T-helper 17 cell (primary cell): ENCODE data around the gene FASLG. TPM values are rescaled to one million over a fixed set of nuclear protein-coding genes. Genes with fewer than 3 reads are reported as not detected.
"Not testable (repeated sequence)": the region's sequence is repeated elsewhere in the genome, so short reads cannot be mapped to it uniquely, and the experiment has no call there.

Experiments used
- ATAC-seq: fragments of 150-1000 bp; cut with Tn5 transposase; 2 replicates; pipeline ENCODE4 v1.10.0; 2021; ENCODE audit warnings: mild to moderate bottlenecking, moderate library complexity
- DNase-seq, 3 donors: peaks; one replicate each; pipeline versions ENCODE4 v3.0.0 to v3.0.0-alpha.2; 2020 to 2021
- H3K9me3 ChIP-seq: one replicate; pipeline ENCODE4 v1.7.0; 2013; ENCODE audit warnings: low read length, mild to moderate bottlenecking; ENCODE audit not compliant: control insufficient read depth, poor library complexity, severe bottlenecking
- H3K27ac Mint-ChIP-seq: one replicate; pipeline ENCODE4 v1.8.0; 2022; ENCODE audit warnings: mild to moderate bottlenecking, moderate library complexity, mixed read lengths
- H3K27me3 Mint-ChIP-seq: one replicate; pipeline ENCODE4 v1.8.0; 2022; ENCODE audit warnings: mixed read lengths
- H3K36me3 Mint-ChIP-seq: one replicate; pipeline ENCODE4 v1.8.0; 2022; ENCODE audit warnings: low read depth, mixed read lengths
- H3K4me1 Mint-ChIP-seq: one replicate; pipeline ENCODE4 v1.8.0; 2022; ENCODE audit warnings: mild to moderate bottlenecking, mixed read lengths
- H3K4me3 Mint-ChIP-seq: one replicate; pipeline ENCODE4 v1.8.0; 2022; ENCODE audit warnings: mild to moderate bottlenecking, moderate library complexity, mixed read lengths
- total RNA-seq, 4 donors: library from RNA in 2 of 4; stranded (reverse) in 2 of 4; gene quantifications; one replicate each; pipeline ENCODE4 v1.2.3 and lab custom pipeline; 2022 to 2026

Gene FASLG, protein sequence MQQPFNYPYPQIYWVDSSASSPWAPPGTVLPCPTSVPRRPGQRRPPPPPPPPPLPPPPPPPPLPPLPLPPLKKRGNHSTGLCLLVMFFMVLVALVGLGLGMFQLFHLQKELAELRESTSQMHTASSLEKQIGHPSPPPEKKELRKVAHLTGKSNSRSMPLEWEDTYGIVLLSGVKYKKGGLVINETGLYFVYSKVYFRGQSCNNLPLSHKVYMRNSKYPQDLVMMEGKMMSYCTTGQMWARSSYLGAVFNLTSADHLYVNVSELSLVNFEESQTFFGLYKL
- total RNA-seq: under 1 TPM in 1 of 2 donors, not detected in 1; 0.47 TPM
- total RNA-seq (lab: John Stamatoyannopoulos, UW): 2.5 to 8.3 reads per million in 2 donors

DNA sequence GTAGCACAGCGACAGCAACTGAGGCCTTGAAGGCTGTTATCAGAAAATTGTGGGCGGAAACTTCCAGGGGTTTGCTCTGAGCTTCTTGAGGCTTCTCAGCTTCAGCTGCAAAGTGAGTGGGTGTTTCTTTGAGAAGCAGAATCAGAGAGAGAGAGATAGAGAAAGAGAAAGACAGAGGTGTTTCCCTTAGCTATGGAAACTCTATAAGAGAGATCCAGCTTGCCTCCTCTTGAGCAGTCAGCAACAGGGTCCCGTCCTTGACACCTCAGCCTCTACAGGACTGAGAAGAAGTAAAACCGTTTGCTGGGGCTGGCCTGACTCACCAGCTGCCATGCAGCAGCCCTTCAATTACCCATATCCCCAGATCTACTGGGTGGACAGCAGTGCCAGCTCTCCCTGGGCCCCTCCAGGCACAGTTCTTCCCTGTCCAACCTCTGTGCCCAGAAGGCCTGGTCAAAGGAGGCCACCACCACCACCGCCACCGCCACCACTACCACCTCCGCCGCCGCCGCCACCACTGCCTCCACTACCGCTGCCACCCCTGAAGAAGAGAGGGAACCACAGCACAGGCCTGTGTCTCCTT lies at the start of gene FASLG:
Gene FASLG, plus strand, starts transcription at position 233 of the 583 bp plus-strand sequence. Its CDS starts 99 bp downstream, at position 332.
- ATAC-seq (peak; percentile 27), DNase-seq (no peak)
- Mint-ChIP-seq H3K27ac (peak within 1 kb of the TSS; percentile 66), H3K4me3 (peak within 1 kb of the TSS; percentile 86), H3K36me3 (no peaks in the 10 kb centered on the region), H3K4me1 (peaks cover 48% of the 10 kb centered on the region), H3K27me3 (no peaks in the 10 kb centered on the region)
- H3K9me3 ChIP-seq: no peaks in the 10 kb centered on the region

DNA sequence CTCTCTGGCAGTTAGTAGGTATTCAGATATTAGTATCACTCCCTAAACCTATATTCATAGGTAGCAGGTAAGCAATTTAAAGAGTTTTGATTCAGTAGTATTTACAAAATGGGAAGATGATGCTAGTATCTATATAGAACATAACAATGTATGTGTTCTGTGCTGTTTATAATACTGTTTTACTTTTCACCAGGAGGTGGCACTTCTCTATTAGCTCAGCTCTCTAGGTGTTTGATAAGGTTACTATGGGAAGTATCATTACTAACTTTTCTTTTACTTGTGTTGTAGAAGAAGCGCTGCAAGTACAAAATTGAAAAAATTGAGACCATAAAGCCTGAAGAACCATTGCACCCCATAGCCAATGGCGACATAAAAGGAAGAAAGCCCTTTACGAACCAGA lies 49.4 kb upstream of the FASLG start:
- DNase-seq (no peak), ATAC-seq (peak; percentile 76)
- Mint-ChIP-seq H3K4me3 (no peak overlapping the region), H3K4me1 (peaks cover 12% of the 10 kb centered on the region), H3K27ac (peak overlapping the region; percentile 49), H3K27me3 (no peaks in the 10 kb centered on the region), H3K36me3 (peaks cover 8% of the 10 kb centered on the region)
- H3K9me3 ChIP-seq: no peaks in the 10 kb centered on the region

DNA sequence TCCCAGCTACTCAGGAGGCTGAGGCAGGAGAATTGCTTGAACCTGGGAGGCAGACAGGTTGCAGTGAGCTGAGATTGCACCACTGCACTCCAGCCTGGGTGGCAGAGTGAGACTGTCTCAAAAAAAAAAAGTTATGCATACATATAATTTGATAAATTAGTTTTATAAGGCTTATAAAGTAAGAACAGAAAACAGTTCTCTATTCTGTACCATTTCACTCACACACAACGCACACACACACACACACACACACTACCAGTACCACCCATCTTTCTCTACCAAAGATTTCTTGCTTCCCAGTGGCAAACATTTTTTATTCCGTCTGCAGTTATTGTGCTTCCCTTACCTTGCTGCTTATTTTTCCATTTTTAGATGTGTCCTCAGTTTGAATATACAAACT lies 46.4 kb upstream of the FASLG start:
- peaks cover 6% of the 10 kb centered on the region for H3K36me3 Mint-ChIP-seq
- no peak overlapping the region for H3K27ac Mint-ChIP-seq
- peak overlapping the region; percentile 16 for H3K4me3 Mint-ChIP-seq
- ATAC-seq (no peak), DNase-seq (no peak)
- peaks cover 9% of the 10 kb centered on the region for H3K4me1 Mint-ChIP-seq
- no peaks in the 10 kb centered on the region for H3K27me3 Mint-ChIP-seq
- H3K9me3 ChIP-seq: no peaks in the 10 kb centered on the region

DNA sequence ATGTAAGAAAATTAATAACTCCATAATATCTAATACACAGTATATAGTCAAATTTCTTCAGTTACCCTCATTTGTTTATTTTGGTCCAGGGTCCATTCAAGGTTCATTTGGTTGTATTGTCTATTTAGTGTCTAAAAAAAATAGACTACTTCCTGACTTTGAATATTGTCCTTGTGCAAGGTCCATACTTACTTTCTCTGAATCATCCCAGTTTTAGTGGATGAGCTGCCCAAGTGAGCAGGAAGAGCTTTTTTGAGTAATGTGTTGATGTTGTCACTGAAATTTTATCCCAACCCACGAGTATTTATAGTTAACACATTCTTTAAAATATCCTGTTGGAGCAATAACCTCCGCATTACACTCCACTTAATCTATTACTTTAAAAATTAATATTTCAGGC lies 45.6 kb upstream of the FASLG start:
- ATAC-seq (no peak), DNase-seq (no peak)
- H3K27me3 Mint-ChIP-seq: no peaks in the 10 kb centered on the region
- peaks cover 6% of the 10 kb centered on the region for H3K36me3 Mint-ChIP-seq
- H3K4me3 Mint-ChIP-seq: no peak overlapping the region
- no peaks in the 10 kb centered on the region for H3K9me3 ChIP-seq
- peaks cover 9% of the 10 kb centered on the region for H3K4me1 Mint-ChIP-seq
- H3K27ac Mint-ChIP-seq: no peak overlapping the region

DNA sequence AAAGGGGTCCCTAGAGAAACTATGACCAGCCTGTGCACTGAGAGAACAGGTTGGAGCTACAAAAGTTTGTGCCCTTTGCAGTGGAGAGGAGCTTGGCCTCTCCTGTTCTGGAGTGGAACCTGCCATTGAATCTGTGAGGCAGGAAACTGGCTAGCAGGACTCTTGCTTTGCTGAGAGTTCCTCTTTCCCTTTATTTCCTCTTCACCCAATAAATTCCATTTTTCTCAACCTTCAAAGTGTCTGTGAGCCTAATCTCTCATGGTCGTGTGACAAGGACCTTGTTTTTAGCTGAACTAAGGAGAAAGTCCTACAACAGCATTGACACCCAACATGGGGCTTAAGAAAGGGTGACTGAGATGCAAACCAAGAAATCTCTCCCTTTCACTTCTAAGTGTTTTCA lies 42.7 kb upstream of the FASLG start:
- Mint-ChIP-seq H3K4me3 (no peak overlapping the region), H3K27me3 (no peaks in the 10 kb centered on the region), H3K27ac (no peak overlapping the region), H3K4me1 (peaks cover 3% of the 10 kb centered on the region), H3K36me3 (peaks cover 3% of the 10 kb centered on the region)
- DNase-seq (no peak), ATAC-seq (no peak)
- H3K9me3 ChIP-seq: no peaks in the 10 kb centered on the region

DNA sequence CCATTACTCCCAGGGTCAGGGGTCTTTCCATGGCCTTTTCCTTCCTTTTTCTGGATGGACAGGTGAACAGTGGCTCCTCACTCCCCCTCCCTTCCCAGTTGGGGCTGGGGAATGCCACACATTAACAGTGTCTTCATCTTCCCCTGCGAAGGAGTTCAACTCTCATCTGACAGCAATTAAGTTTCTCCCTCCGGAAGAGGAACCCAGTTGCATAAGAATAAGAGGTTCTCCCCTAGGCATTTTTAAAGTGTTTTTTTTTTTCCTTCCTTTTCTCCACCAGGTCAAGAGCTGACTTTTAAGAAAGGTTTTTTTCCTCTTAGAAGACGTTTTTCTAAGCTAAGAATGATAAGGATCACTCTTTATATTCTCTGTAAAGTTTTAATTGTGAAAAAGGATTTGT lies 42.3 kb upstream of the FASLG start:
- H3K4me3 Mint-ChIP-seq: no peak overlapping the region
- no peak for ATAC-seq
- H3K27ac Mint-ChIP-seq: no peak overlapping the region
- no peaks in the 10 kb centered on the region for H3K27me3 Mint-ChIP-seq
- H3K36me3 Mint-ChIP-seq: peaks cover 3% of the 10 kb centered on the region
- H3K9me3 ChIP-seq: no peaks in the 10 kb centered on the region
- peaks cover 3% of the 10 kb centered on the region for H3K4me1 Mint-ChIP-seq
- no peak for DNase-seq

DNA sequence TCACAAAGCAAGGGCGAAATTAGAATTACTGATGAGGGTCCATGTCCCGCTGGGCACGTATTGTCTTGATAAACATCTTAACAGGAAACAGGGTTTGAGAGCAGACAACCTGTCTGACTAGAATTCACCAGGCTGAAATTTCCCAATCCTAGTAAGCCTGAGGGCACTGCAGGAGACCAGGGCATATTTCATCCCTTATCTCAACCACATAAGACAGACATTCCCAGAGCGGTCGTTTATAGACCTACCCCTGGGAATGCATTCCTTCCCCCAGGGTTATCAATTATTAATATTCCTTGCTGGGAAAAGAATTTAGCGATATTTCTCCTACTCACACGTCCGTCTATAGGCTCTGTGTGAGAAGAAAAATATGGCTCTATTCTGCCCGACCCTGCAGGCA lies 38.3 kb upstream of the FASLG start:
- not testable (repeated sequence) for H3K9me3 ChIP-seq, H3K27me3 Mint-ChIP-seq, H3K4me1 Mint-ChIP-seq, DNase-seq, H3K27ac Mint-ChIP-seq, H3K4me3 Mint-ChIP-seq, ATAC-seq, H3K36me3 Mint-ChIP-seq

DNA sequence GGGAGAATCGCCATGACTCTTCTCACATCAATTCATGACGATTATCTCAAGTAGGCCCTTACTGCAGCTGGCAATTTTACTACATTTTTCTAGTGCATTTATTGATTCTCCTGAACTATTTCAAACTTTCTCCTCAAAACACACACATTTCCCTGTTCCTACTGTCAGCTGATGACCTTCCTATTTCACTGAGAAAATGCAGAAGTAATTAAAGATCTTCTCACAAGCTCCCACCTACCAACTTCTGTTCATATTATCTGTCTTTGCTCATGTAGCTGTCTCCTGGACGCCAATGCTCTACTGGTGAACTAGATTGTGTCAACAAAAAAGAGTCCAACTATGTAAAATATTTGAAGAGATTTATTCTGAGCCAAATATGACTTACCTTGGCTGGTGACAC lies 36.4 kb upstream of the FASLG start:
- H3K9me3 ChIP-seq: no peaks in the 10 kb centered on the region
- Mint-ChIP-seq H3K4me1 (peaks cover 5% of the 10 kb centered on the region), H3K36me3 (peaks cover 2% of the 10 kb centered on the region)

DNA sequence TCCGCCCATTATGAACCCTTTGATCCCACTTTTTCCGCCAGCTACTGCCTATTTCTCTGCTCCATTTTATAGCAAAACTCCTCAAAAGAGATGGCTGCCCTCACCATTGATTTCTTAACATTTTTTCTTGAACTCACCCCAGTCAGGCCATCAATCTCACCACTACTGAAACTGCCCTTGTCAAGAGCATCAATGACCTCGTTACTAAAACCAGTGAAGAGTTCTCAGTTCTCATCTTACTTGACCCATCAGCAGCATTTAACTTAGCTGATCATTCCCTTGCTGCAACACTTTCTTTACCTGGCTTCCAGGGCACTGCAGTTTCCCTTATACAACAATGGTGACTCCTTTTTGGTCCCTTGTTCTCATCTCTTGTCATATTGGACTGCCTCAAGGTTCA lies 35.2 kb upstream of the FASLG start:
- Mint-ChIP-seq H3K4me1 (peaks cover 12% of the 10 kb centered on the region), H3K4me3 (no peak overlapping the region), H3K27me3 (no peaks in the 10 kb centered on the region), H3K27ac (no peak overlapping the region), H3K36me3 (peaks cover 2% of the 10 kb centered on the region)
- no peaks in the 10 kb centered on the region for H3K9me3 ChIP-seq
- DNase-seq (no peak), ATAC-seq (no peak)

More for the DNA sequence above, 36.4 kb upstream of the FASLG start:
- no peaks in the 10 kb centered on the region for H3K27me3 Mint-ChIP-seq
- no peak overlapping the region for H3K4me3 Mint-ChIP-seq
- no peak for DNase-seq
- ATAC-seq: no peak
- H3K27ac Mint-ChIP-seq: no peak overlapping the region

DNA sequence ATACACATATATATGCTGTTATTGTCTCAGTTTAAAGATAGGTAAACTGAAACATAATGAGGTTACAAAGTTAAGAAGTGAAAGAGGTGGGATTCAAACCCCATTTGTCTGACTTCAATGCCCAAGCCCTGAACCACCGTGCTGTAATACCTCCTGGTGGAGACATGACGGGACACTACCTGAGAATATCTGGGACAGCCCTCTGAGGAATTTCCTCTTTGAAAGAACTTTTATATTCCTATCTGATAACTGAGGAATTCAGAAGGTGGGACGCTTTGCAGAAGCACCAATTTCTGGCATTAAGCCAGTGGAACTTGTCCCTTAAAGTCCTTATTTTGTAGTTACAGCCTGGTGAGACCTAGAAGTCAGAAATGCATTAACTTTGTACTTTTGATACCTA lies 32.1 kb upstream of the FASLG start:
- no peaks in the 10 kb centered on the region for H3K9me3 ChIP-seq
- no peak for ATAC-seq
- H3K4me3 Mint-ChIP-seq: no peak overlapping the region
- no peak for DNase-seq
- H3K27me3 Mint-ChIP-seq: no peaks in the 10 kb centered on the region
- no peak overlapping the region for H3K27ac Mint-ChIP-seq
- peaks cover 2% of the 10 kb centered on the region for H3K36me3 Mint-ChIP-seq
- H3K4me1 Mint-ChIP-seq: peaks cover 24% of the 10 kb centered on the region

DNA sequence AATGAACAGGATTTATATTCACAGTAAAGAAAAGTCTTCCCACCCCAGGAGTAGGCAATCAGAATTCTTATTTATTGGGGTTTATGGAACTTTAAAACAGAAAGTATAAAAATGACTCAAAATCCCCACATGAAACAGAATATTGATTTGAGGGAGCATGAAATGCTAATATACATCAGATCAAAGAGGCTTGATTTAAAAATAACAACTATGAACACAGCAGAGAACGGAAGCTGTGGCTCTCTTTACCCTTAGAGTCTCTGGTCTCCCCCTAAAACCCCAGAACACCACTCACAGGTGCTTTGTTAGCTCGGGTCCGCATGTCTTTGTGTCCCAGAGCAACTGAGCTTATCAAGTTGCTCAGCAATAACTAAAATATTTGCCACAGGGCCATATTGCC lies 31.2 kb upstream of the FASLG start:
- Mint-ChIP-seq H3K4me1 (peaks cover 28% of the 10 kb centered on the region), H3K27me3 (no peaks in the 10 kb centered on the region), H3K4me3 (no peak overlapping the region), H3K27ac (peak overlapping the region; percentile 43), H3K36me3 (no peaks in the 10 kb centered on the region)
- peak; percentile 80 for ATAC-seq
- no peaks in the 10 kb centered on the region for H3K9me3 ChIP-seq
- DNase-seq: no peak

DNA sequence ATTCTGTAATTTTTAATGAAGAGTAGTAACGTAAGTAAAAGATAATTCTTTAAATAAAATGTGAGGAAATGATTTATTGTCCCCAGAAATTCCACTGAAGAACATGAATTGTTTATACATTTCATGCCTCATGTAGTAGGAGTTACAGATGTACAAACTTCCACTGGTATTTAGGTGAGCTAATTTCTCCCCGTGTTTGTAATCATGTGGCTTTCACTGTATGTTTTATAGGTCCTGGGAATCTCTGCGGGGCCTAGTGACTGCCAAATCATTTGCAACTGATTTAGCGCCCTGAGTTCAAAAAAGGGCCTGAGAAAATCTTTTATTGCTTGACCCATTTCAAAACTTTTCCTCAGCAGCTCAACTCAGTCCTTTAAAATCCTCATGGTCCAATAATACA lies 30.5 kb upstream of the FASLG start:
- H3K36me3 Mint-ChIP-seq: no peaks in the 10 kb centered on the region
- ATAC-seq (no peak), DNase-seq (no peak)
- H3K9me3 ChIP-seq: no peaks in the 10 kb centered on the region
- no peaks in the 10 kb centered on the region for H3K27me3 Mint-ChIP-seq
- peak overlapping the region; percentile 49 for H3K27ac Mint-ChIP-seq
- no peak overlapping the region for H3K4me3 Mint-ChIP-seq
- H3K4me1 Mint-ChIP-seq: peaks cover 28% of the 10 kb centered on the region

DNA sequence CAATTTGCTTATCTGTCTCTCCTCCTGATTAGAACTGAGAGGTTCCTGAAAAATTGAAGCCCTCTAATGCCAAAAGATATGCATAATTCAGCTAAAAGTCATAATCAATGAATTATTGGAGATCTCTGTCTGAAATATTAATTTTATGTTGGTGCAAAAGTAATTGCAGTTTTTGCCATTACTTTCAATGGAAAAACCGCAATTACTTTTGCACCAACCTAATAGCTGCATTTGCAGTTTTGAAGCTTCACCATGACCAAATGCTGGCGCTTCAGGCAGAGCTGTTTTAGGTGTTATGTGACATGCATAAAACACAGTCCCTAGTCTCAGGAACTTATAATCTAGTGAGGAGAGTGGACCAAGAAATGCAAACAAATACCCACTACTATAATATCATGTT lies 29.7 kb upstream of the FASLG start:
- peaks cover 28% of the 10 kb centered on the region for H3K4me1 Mint-ChIP-seq
- H3K27me3 Mint-ChIP-seq: no peaks in the 10 kb centered on the region
- DNase-seq: no peak
- H3K4me3 Mint-ChIP-seq: no peak overlapping the region
- no peaks in the 10 kb centered on the region for H3K36me3 Mint-ChIP-seq
- peak overlapping the region; percentile 49 for H3K27ac Mint-ChIP-seq
- no peaks in the 10 kb centered on the region for H3K9me3 ChIP-seq
- no peak for ATAC-seq

DNA sequence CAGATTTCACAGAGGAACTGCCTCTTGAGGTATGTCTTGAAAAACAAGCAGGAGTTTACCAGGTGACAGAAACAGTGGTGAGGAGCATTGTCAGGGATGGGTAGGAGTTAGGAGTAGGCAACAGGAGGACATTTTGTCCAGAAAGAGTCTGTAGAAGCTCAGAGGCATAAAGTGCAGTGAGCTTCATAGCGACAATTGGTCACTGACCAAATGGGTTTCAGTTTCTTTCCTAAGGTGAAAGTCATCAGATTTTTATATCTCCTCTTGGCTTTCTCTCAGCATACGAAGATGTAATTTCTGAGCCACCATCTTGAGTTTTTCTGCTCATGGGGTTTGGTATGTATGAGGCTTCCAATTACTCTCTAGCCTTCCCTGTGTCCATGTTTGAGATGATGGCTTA lies 29.3 kb upstream of the FASLG start:
- H3K4me3 Mint-ChIP-seq: no peak overlapping the region
- H3K4me1 Mint-ChIP-seq: peaks cover 28% of the 10 kb centered on the region
- no peaks in the 10 kb centered on the region for H3K27me3 Mint-ChIP-seq
- no peaks in the 10 kb centered on the region for H3K36me3 Mint-ChIP-seq
- no peak overlapping the region for H3K27ac Mint-ChIP-seq
- no peak for ATAC-seq
- no peaks in the 10 kb centered on the region for H3K9me3 ChIP-seq
- no peak for DNase-seq
